ENCODE data around the gene CD300H.

CD300H gene

DNA sequence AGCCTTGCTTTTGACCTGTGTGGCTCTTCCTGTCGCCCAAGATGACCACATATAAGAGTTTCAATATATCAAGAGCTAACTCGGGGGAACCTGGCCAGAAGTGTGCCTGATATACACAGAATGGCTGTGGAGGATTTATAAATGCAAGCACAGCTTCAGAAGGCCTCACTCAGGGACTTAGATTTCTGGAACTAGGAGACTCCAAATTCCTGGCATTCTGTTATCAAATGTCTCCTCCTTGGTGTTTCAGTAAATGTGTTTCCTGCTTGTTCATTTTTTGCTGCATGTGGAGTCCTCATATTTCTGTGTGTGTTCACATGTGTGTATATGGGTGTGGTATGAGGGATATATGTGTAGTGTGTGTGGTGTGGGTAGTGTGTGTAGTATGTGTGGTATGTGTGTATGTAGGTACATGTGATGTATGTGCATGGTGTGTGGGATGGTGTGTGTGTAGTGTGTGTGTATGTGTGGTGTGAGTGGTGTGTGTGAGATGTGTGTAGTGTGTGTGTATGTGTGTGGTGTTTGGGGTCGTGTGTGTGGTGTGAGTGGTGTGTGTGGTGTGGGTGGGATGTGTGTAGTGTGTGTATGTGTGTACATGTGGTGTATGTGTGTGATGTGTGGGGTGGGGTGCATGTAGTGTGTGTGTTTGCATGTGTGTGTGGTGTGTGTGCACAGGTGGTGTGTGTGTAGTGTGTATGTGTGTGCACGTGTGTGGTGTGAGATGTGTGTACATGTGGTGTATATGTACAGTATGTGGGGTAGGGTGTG is 981 bp upstream of the CD300H start:
- no peak for TF ChIP-seq CSDC2 (CRISPR knock-in tag; IDR thresholded peaks at IDR 0.05)
- TF ChIP-seq TOX (CRISPR knock-in tag; IDR thresholded peaks at IDR 0.05; ENCODE audit: borderline replicate concordance), result no peak
- TF ChIP-seq ESRRG (CRISPR knock-in tag; IDR thresholded peaks at IDR 0.05), result no peak
- TF ChIP-seq GLIS3 (CRISPR knock-in tag; IDR thresholded peaks at IDR 0.05), result no peak
- no peak for TF ChIP-seq ZFP30 (CRISPR knock-in tag; IDR thresholded peaks at IDR 0.05)
- no peak for TF ChIP-seq PPARA (CRISPR knock-in tag; IDR thresholded peaks at IDR 0.05; ENCODE audit: borderline replicate concordance)
- no peak for TF ChIP-seq ZNF70 (CRISPR knock-in tag; IDR thresholded peaks at IDR 0.05)
- TF ChIP-seq TCF4 (CRISPR knock-in tag; IDR thresholded peaks at IDR 0.05; ENCODE audit: borderline replicate concordance), result no peak
- TF ChIP-seq ZFP3 (CRISPR knock-in tag; IDR thresholded peaks at IDR 0.05), result no peak
- no peak for TF ChIP-seq RARB (CRISPR knock-in tag; IDR thresholded peaks at IDR 0.05)
- TF ChIP-seq, protein P1, sequence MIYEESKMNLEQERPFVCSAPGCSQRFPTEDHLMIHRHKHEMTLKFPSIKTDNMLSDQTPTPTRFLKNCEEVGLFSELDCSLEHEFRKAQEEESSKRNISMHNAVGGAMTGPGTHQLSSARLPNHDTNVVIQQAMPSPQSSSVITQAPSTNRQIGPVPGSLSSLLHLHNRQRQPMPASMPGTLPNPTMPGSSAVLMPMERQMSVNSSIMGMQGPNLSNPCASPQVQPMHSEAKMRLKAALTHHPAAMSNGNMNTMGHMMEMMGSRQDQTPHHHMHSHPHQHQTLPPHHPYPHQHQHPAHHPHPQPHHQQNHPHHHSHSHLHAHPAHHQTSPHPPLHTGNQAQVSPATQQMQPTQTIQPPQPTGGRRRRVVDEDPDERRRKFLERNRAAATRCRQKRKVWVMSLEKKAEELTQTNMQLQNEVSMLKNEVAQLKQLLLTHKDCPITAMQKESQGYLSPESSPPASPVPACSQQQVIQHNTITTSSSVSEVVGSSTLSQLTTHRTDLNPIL (CRISPR knock-in tag; IDR thresholded peaks at IDR 0.05; ENCODE audit: low read depth), result no peak
- TF ChIP-seq ZC3H10 (CRISPR knock-in tag; IDR thresholded peaks at IDR 0.05), result no peak

DNA sequence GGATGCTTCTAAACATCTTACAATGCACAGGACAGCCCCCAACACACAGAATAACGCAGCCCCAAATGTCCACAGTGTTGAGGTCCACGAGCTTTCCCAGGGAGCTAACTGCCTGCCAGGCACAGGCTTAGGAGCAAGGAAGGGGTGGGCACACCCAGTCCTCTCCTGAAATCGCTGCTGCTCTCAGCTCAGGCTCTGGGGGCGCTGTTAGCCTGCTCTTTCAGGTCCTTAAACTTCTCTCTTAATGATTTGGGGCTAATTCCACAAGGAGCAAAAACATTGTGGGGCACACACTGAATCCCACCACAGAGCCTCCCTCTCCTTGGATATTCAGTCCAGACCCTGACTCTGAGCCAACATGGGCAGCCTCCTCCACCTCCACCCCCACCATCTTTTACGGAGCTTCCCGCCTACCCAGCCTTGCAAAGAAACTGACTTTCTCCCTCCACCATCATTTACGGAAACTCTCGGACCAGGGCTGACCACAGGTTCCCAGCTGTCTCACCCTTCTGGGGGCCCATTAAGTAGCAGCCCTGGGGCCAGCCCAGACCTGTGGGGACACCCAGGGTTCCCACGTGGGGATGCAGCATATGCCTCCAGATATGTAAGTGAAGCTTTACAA is 1.1 kb downstream of the CD300H start:
- no peak; the same call in 2 of the 3 replicates for ATAC-seq
- TF ChIP-seq ZNF70 (CRISPR knock-in tag; IDR thresholded peaks at IDR 0.05), result no peak

More for the DNA sequence above, 981 bp upstream of the CD300H start:
- ATAC-seq, result no peak

DNA sequence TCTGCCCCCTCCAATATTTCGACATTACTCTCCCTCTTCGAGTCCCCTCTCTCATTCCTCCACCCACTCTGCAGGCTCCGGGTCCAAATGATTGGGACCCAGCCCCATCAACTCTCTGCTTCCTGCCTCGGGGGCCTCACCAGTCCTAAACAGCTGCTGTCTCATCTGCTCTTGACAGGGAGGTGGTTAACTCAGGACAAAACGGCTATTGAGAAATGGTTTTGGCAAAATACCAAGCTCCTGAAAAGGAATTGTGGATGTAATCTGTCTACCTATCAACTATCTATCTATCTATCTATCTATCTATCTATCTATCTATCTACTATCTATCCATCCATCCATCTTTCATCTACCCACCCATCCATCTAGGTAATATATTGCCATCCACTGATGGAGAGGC is 2.2 kb downstream of the CD300H start:
- no peak for TF ChIP-seq ZNF70 (CRISPR knock-in tag; IDR thresholded peaks at IDR 0.05)
- TF ChIP-seq, protein P2, sequence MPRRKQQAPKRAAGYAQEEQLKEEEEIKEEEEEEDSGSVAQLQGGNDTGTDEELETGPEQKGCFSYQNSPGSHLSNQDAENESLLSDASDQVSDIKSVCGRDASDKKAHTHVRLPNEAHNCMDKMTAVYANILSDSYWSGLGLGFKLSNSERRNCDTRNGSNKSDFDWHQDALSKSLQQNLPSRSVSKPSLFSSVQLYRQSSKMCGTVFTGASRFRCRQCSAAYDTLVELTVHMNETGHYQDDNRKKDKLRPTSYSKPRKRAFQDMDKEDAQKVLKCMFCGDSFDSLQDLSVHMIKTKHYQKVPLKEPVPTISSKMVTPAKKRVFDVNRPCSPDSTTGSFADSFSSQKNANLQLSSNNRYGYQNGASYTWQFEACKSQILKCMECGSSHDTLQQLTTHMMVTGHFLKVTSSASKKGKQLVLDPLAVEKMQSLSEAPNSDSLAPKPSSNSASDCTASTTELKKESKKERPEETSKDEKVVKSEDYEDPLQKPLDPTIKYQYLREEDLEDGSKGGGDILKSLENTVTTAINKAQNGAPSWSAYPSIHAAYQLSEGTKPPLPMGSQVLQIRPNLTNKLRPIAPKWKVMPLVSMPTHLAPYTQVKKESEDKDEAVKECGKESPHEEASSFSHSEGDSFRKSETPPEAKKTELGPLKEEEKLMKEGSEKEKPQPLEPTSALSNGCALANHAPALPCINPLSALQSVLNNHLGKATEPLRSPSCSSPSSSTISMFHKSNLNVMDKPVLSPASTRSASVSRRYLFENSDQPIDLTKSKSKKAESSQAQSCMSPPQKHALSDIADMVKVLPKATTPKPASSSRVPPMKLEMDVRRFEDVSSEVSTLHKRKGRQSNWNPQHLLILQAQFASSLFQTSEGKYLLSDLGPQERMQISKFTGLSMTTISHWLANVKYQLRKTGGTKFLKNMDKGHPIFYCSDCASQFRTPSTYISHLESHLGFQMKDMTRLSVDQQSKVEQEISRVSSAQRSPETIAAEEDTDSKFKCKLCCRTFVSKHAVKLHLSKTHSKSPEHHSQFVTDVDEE (CRISPR knock-in tag; IDR thresholded peaks at IDR 0.05), result no peak
- no peak for TF ChIP-seq GLIS3 (CRISPR knock-in tag; IDR thresholded peaks at IDR 0.05)
- no peak for TF ChIP-seq ZFP30 (CRISPR knock-in tag; IDR thresholded peaks at IDR 0.05)
- TF ChIP-seq, protein P3, sequence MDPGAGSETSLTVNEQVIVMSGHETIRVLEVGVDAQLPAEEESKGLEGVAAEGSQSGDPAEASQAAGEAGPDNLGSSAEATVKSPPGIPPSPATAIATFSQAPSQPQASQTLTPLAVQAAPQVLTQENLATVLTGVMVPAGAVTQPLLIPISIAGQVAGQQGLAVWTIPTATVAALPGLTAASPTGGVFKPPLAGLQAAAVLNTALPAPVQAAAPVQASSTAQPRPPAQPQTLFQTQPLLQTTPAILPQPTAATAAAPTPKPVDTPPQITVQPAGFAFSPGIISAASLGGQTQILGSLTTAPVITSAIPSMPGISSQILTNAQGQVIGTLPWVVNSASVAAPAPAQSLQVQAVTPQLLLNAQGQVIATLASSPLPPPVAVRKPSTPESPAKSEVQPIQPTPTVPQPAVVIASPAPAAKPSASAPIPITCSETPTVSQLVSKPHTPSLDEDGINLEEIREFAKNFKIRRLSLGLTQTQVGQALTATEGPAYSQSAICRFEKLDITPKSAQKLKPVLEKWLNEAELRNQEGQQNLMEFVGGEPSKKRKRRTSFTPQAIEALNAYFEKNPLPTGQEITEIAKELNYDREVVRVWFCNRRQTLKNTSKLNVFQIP (CRISPR knock-in tag; IDR thresholded peaks at IDR 0.05; ENCODE audit: borderline replicate concordance, low read depth), result no peak
- TF ChIP-seq CSDC2 (CRISPR knock-in tag; IDR thresholded peaks at IDR 0.05), result no peak
- ATAC-seq, result no peak

DNA sequence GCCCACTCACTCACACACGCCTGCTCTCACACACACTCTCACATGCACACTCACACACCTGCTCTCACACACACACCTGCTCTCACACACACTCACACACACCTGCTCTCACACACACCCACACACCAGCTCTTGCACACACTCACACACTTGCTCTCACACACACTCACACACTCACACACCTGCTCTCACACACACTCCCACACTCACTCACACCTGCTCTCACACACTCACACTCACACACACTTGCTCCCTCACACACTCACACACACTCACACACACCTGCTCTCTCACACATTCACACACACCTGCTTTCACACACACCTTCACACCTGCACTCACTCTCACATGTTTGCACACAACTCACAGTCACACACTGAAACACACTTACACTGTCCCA is 4.0 kb downstream of the CD300H start:
- TF ChIP-seq ZNF8 (CRISPR knock-in tag; IDR thresholded peaks at IDR 0.05) (no peak), ARNTL (CRISPR knock-in tag; IDR thresholded peaks at IDR 0.05; ENCODE audit: borderline replicate concordance, low read depth) (no peak), RARB (CRISPR knock-in tag; IDR thresholded peaks at IDR 0.05) (no peak), ZFP3 (CRISPR knock-in tag; IDR thresholded peaks at IDR 0.05) (no peak), ZNF565 (CRISPR knock-in tag; conservative IDR thresholded peaks at IDR 0.05; ENCODE audit: low read depth) (no peak), CSDC2 (CRISPR knock-in tag; IDR thresholded peaks at IDR 0.05) (no peak), ISL1 (CRISPR knock-in tag; IDR thresholded peaks at IDR 0.05) (no peak), TOX (CRISPR knock-in tag; IDR thresholded peaks at IDR 0.05; ENCODE audit: borderline replicate concordance) (no peak), ESRRG (CRISPR knock-in tag; IDR thresholded peaks at IDR 0.05) (no peak), PPARA (CRISPR knock-in tag; IDR thresholded peaks at IDR 0.05; ENCODE audit: borderline replicate concordance) (no peak)
- TF ChIP-seq, protein P3 (CRISPR knock-in tag; IDR thresholded peaks at IDR 0.05; ENCODE audit: borderline replicate concordance, low read depth), result no peak
- TF ChIP-seq, protein P4, sequence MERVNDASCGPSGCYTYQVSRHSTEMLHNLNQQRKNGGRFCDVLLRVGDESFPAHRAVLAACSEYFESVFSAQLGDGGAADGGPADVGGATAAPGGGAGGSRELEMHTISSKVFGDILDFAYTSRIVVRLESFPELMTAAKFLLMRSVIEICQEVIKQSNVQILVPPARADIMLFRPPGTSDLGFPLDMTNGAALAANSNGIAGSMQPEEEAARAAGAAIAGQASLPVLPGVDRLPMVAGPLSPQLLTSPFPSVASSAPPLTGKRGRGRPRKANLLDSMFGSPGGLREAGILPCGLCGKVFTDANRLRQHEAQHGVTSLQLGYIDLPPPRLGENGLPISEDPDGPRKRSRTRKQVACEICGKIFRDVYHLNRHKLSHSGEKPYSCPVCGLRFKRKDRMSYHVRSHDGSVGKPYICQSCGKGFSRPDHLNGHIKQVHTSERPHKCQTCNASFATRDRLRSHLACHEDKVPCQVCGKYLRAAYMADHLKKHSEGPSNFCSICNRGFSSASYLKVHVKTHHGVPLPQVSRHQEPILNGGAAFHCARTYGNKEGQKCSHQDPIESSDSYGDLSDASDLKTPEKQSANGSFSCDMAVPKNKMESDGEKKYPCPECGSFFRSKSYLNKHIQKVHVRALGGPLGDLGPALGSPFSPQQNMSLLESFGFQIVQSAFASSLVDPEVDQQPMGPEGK (CRISPR knock-in tag; IDR thresholded peaks at IDR 0.05; ENCODE audit: borderline replicate concordance), result no peak
- no peak for ATAC-seq
